UCSD-AML1 (cell line): ENCODE measurements around the gene NKAIN2.

ENCODE experiments used
- DNase-seq: peaks from one replicate; lab custom pipeline; 2025; ENCODE audit not compliant: unreplicated experiment; lab: John Stamatoyannopoulos, UW

Gene NKAIN2

GRCh38 chr6:124791156-124791555, 987.5 kb downstream of the NKAIN2 start:
- no peak for DNase-seq

- no peak for DNase-seq
Observed at GRCh38 chr6:124792386-124792785, 988.7 kb downstream of the NKAIN2 start.

- no peak for DNase-seq
Observed at GRCh38 chr6:124793398-124793797, 989.7 kb downstream of the NKAIN2 start.

GRCh38 chr6:124795643-124796463, 992.2 kb downstream of the NKAIN2 start:
- DNase-seq, result peak; percentile 6

- no peak for DNase-seq
Observed at GRCh38 chr6:124796464-124796970, 992.9 kb downstream of the NKAIN2 start.

- no peak for DNase-seq
Observed at GRCh38 chr6:124797224-124797623, 993.6 kb downstream of the NKAIN2 start.

- no peak for DNase-seq
Observed at GRCh38 chr6:124798942-124799496, 995.4 kb downstream of the NKAIN2 start.

- no peak for DNase-seq
Observed at GRCh38 chr6:124799638-124800037, 996.0 kb downstream of the NKAIN2 start.

GRCh38 chr6:124800222-124800621, 996.6 kb downstream of the NKAIN2 start:
- DNase-seq, result no peak

- DNase-seq, result no peak
Observed at GRCh38 chr6:124812067-124812466, 1008.4 kb downstream of the NKAIN2 start.

GRCh38 chr6:124819346-124819745, 1015.7 kb downstream of the NKAIN2 start:
- no peak for DNase-seq

- DNase-seq, result no peak
Observed at GRCh38 chr6:124822204-124822613, 1018.5 kb downstream of the NKAIN2 start.

- DNase-seq, result no peak
Observed at GRCh38 chr6:124822721-124823120, 1019.1 kb downstream of the NKAIN2 start.

- DNase-seq, result no peak
Observed at GRCh38 chr6:124823240-124824111, 1019.8 kb downstream of the NKAIN2 start.

- no peak for DNase-seq
Observed at GRCh38 chr6:124825564-124825963, 1021.9 kb downstream of the NKAIN2 start.

- DNase-seq, result no peak
Observed at GRCh38 chr6:124829822-124830221, 1026.2 kb downstream of the NKAIN2 start.

GRCh38 chr6:124830506-124830905, 1026.8 kb downstream of the NKAIN2 start:
- DNase-seq, result no peak

- DNase-seq, result no peak
Observed at GRCh38 chr6:124854338-124854922, 1050.8 kb downstream of the NKAIN2 start.

- no peak for DNase-seq
Observed at GRCh38 chr6:124857746-124858145, 1054.1 kb downstream of the NKAIN2 start.

GRCh38 chr6:124858564-124858963, 1054.9 kb downstream of the NKAIN2 start:
- no peak for DNase-seq

- DNase-seq, result no peak
Observed at GRCh38 chr6:124859366-124859765, 1055.7 kb downstream of the NKAIN2 start.
